ENCODE results near the gene GPR171.

DNA sequence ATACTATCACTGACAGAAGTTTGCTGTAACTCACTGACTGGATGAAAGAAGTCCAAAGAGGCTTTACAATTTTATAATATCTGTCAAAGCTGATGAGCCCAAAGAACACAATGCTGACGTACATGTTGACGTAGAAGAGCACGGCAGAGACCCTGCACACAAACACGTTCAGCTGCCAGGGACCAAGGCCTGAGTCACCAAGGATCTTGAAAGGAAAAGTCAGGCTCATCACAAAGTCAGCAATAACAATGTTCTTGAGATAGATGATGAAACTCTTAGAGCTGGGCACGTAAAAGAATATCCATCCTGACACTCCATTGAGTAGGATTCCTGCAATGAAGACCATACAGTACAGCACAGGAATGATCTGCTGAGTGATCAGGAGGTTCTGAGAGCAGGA lies 10.9 kb upstream of the GPR171 start:
- TF ChIP-seq, protein P1, sequence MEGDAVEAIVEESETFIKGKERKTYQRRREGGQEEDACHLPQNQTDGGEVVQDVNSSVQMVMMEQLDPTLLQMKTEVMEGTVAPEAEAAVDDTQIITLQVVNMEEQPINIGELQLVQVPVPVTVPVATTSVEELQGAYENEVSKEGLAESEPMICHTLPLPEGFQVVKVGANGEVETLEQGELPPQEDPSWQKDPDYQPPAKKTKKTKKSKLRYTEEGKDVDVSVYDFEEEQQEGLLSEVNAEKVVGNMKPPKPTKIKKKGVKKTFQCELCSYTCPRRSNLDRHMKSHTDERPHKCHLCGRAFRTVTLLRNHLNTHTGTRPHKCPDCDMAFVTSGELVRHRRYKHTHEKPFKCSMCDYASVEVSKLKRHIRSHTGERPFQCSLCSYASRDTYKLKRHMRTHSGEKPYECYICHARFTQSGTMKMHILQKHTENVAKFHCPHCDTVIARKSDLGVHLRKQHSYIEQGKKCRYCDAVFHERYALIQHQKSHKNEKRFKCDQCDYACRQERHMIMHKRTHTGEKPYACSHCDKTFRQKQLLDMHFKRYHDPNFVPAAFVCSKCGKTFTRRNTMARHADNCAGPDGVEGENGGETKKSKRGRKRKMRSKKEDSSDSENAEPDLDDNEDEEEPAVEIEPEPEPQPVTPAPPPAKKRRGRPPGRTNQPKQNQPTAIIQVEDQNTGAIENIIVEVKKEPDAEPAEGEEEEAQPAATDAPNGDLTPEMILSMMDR (IDR thresholded peaks at IDR 0.05 in 8 of 11, conservative IDR thresholded peaks at IDR 0.05 in 3 of 11), result no peak
- no peak for TF ChIP-seq POLR2AphosphoS5 (IDR thresholded peaks at IDR 0.05)
- no peak for TF ChIP-seq POLR2A (IDR thresholded peaks at IDR 0.05)

All from spleen (tissue), 7 donors.